Immature natural killer cell (primary cell): ENCODE data around the gene CELF4. TPM values are rescaled to one million over a fixed set of nuclear protein-coding genes. Genes with fewer than 3 reads are reported as not detected.

Source experiments
- DNase-seq, 3 donors: peaks; one replicate each; pipeline ENCODE4 v3.0.0; 2022; ENCODE audit warnings: mixed read lengths in 1 of 3
- H3K27ac Mint-ChIP-seq, 6 donors: one replicate each; pipeline ENCODE4 v1.8.0; 2020; ENCODE audit warnings: mixed read lengths in 6 of 6, mild to moderate bottlenecking in 5 of 6, inconsistent platforms in 4 of 6, moderate library complexity in 3 of 6
- H3K27me3 Mint-ChIP-seq, 3 donors: one replicate each; pipeline ENCODE4 v1.8.0; 2020 to 2021; ENCODE audit warnings: low read depth in 3 of 3, mild to moderate bottlenecking in 3 of 3, mixed read lengths in 3 of 3, moderate library complexity in 3 of 3, inconsistent platforms in 1 of 3
- H3K36me3 Mint-ChIP-seq, 3 donors: one replicate each; pipeline ENCODE4 v1.8.0; 2020; ENCODE audit warnings: mixed read lengths in 3 of 3, inconsistent platforms in 2 of 3, mild to moderate bottlenecking in 2 of 3
- H3K4me1 Mint-ChIP-seq, 2 donors: one replicate each; pipeline ENCODE4 v1.8.0; 2020; ENCODE audit warnings: inconsistent platforms in 2 of 2, mild to moderate bottlenecking in 2 of 2, mixed read lengths in 2 of 2, moderate library complexity in 1 of 2
- H3K4me3 Mint-ChIP-seq, 5 donors: one replicate each; pipeline ENCODE4 v1.8.0; 2020; ENCODE audit warnings: mild to moderate bottlenecking in 5 of 5, mixed read lengths in 5 of 5, inconsistent platforms in 3 of 5, moderate library complexity in 3 of 5
- H3K9me3 Mint-ChIP-seq, 6 donors: one replicate each; pipeline ENCODE4 v1.8.0; 2020; ENCODE audit warnings: mild to moderate bottlenecking in 6 of 6, mixed read lengths in 6 of 6, inconsistent platforms in 4 of 6, moderate library complexity in 3 of 6
- polyA plus RNA-seq, 3 donors: library from polyadenylated mRNA; unstranded; fragments of 300-500 nt; fragmentation: Illumina TruSeq; gene quantifications; one replicate each; pipeline ENCODE4 v1.2.3, GENCODE V29; 2021

Gene CELF4
- polyA plus RNA-seq, 3 donors from 2014 or later = 0.07 to 0.13 TPM; not detected in 1

- Mint-ChIP-seq H3K9me3 (no peaks in the 10 kb centered on the region), H3K36me3 (no peaks in the 10 kb centered on the region), H3K4me3 (no peak overlapping the region), H3K27me3 (peaks cover 3 to 6% (median 3%) of the 10 kb centered on the region in 3 donors), H3K27ac (no peak overlapping the region), H3K4me1 (no peaks in the 10 kb centered on the region)
- DNase-seq = no peak
Measured at GRCh38 chr18:37420315-37420880, 145.2 kb downstream of the CELF4 start.

- no peak for DNase-seq
- Mint-ChIP-seq H3K4me3 (no peak overlapping the region), H3K36me3 (no peaks in the 10 kb centered on the region), H3K9me3 (no peaks in the 10 kb centered on the region), H3K27ac (no peak overlapping the region), H3K27me3 (peaks cover 3 to 6% (median 3%) of the 10 kb centered on the region in 3 donors), H3K4me1 (no peaks in the 10 kb centered on the region)
Measured at GRCh38 chr18:37419866-37420265, 145.7 kb downstream of the CELF4 start.

GRCh38 chr18:37419315-37419714 lies 146.3 kb downstream of the CELF4 start:
- H3K27me3 Mint-ChIP-seq = peaks cover 3 to 6% (median 3%) of the 10 kb centered on the region in 3 donors
- no peak for DNase-seq
- H3K4me3 Mint-ChIP-seq = no peak overlapping the region
- H3K27ac Mint-ChIP-seq = no peak overlapping the region
- H3K4me1 Mint-ChIP-seq = no peaks in the 10 kb centered on the region
- H3K36me3 Mint-ChIP-seq = no peaks in the 10 kb centered on the region
- no peaks in the 10 kb centered on the region for H3K9me3 Mint-ChIP-seq

- no peak overlapping the region for H3K27ac Mint-ChIP-seq
- no peaks in the 10 kb centered on the region for H3K4me1 Mint-ChIP-seq
- H3K9me3 Mint-ChIP-seq = no peaks in the 10 kb centered on the region
- no peaks in the 10 kb centered on the region for H3K36me3 Mint-ChIP-seq
- no peak for DNase-seq
- peaks cover 0 to 6% (median 3%) of the 10 kb centered on the region in 3 donors for H3K27me3 Mint-ChIP-seq
- H3K4me3 Mint-ChIP-seq = no peak overlapping the region
Measured at GRCh38 chr18:37414816-37415215, 150.8 kb downstream of the CELF4 start.

- Mint-ChIP-seq H3K27ac (no peak overlapping the region), H3K27me3 (peaks cover 0 to 6% (median 3%) of the 10 kb centered on the region in 3 donors), H3K4me1 (no peaks in the 10 kb centered on the region)
Measured at GRCh38 chr18:37412829-37413228, 152.8 kb downstream of the CELF4 start.

GRCh38 chr18:37412333-37412732 lies 153.3 kb downstream of the CELF4 start:
- Mint-ChIP-seq H3K27ac (no peak overlapping the region), H3K9me3 (no peaks in the 10 kb centered on the region), H3K36me3 (no peaks in the 10 kb centered on the region), H3K27me3 (peaks cover 0 to 4% (median 1%) of the 10 kb centered on the region in 3 donors), H3K4me1 (no peaks in the 10 kb centered on the region), H3K4me3 (no peak overlapping the region)
- no peak for DNase-seq

More at GRCh38 chr18:37412829-37413228, 152.8 kb downstream of the CELF4 start:
- Mint-ChIP-seq H3K36me3 (no peaks in the 10 kb centered on the region), H3K4me3 (no peak overlapping the region), H3K9me3 (no peaks in the 10 kb centered on the region)
- DNase-seq = no peak

GRCh38 chr18:37409878-37410277 lies 155.7 kb downstream of the CELF4 start:
- H3K4me3 Mint-ChIP-seq = no peak overlapping the region
- H3K4me1 Mint-ChIP-seq = peaks cover 3 to 7% of the 10 kb centered on the region in 2 donors
- no peak for DNase-seq
- H3K27ac Mint-ChIP-seq = no peak overlapping the region
- no peaks in the 10 kb centered on the region for H3K9me3 Mint-ChIP-seq
- H3K36me3 Mint-ChIP-seq = no peaks in the 10 kb centered on the region
- no peaks in the 10 kb centered on the region for H3K27me3 Mint-ChIP-seq

- H3K9me3 Mint-ChIP-seq = no peaks in the 10 kb centered on the region
- no peaks in the 10 kb centered on the region for H3K27me3 Mint-ChIP-seq
- no peak overlapping the region for H3K27ac Mint-ChIP-seq
- no peak for DNase-seq
- H3K4me3 Mint-ChIP-seq = no peak overlapping the region
- no peaks in the 10 kb centered on the region for H3K36me3 Mint-ChIP-seq
- peaks cover 3 to 10% of the 10 kb centered on the region in 2 donors for H3K4me1 Mint-ChIP-seq
Measured at GRCh38 chr18:37408676-37409265, 156.8 kb downstream of the CELF4 start.

GRCh38 chr18:37407571-37407970 lies 158.0 kb downstream of the CELF4 start:
- H3K9me3 Mint-ChIP-seq = no peaks in the 10 kb centered on the region
- no peak overlapping the region for H3K27ac Mint-ChIP-seq
- H3K4me3 Mint-ChIP-seq = no peak overlapping the region
- H3K4me1 Mint-ChIP-seq = peaks cover 3 to 10% of the 10 kb centered on the region in 2 donors
- no peaks in the 10 kb centered on the region for H3K36me3 Mint-ChIP-seq
- H3K27me3 Mint-ChIP-seq = no peaks in the 10 kb centered on the region
- no peak for DNase-seq

- H3K9me3 Mint-ChIP-seq = no peaks in the 10 kb centered on the region
- DNase-seq = no peak
- no peak overlapping the region for H3K4me3 Mint-ChIP-seq
- H3K27ac Mint-ChIP-seq = no peak overlapping the region
- no peaks in the 10 kb centered on the region for H3K27me3 Mint-ChIP-seq
- no peaks in the 10 kb centered on the region for H3K36me3 Mint-ChIP-seq
- H3K4me1 Mint-ChIP-seq = peaks cover 3 to 10% of the 10 kb centered on the region in 2 donors
Measured at GRCh38 chr18:37405772-37406171, 159.8 kb downstream of the CELF4 start.

- peaks cover 3 to 10% of the 10 kb centered on the region in 2 donors for H3K4me1 Mint-ChIP-seq
- no peak for DNase-seq
- H3K27me3 Mint-ChIP-seq = no peaks in the 10 kb centered on the region
- no peaks in the 10 kb centered on the region for H3K36me3 Mint-ChIP-seq
- no peak overlapping the region for H3K27ac Mint-ChIP-seq
- H3K4me3 Mint-ChIP-seq = peak overlapping the region in 2 of 5 donors; percentile 42 to 57
- no peaks in the 10 kb centered on the region for H3K9me3 Mint-ChIP-seq
Measured at GRCh38 chr18:37405229-37405628, 160.4 kb downstream of the CELF4 start.

GRCh38 chr18:37403788-37404187 lies 161.8 kb downstream of the CELF4 start:
- H3K36me3 Mint-ChIP-seq = no peaks in the 10 kb centered on the region
- H3K4me3 Mint-ChIP-seq = no peak overlapping the region
- no peak overlapping the region for H3K27ac Mint-ChIP-seq
- DNase-seq = no peak
- H3K9me3 Mint-ChIP-seq = no peaks in the 10 kb centered on the region
- H3K4me1 Mint-ChIP-seq = peaks cover 3 to 10% of the 10 kb centered on the region in 2 donors
- H3K27me3 Mint-ChIP-seq = peaks cover 0 to 2% (median 0%) of the 10 kb centered on the region in 3 donors

GRCh38 chr18:37403100-37403781 lies 162.4 kb downstream of the CELF4 start:
- Mint-ChIP-seq H3K27me3 (peaks cover 0 to 2% (median 0%) of the 10 kb centered on the region in 3 donors), H3K27ac (no peak overlapping the region), H3K9me3 (no peaks in the 10 kb centered on the region), H3K4me1 (peaks cover 3 to 10% of the 10 kb centered on the region in 2 donors), H3K4me3 (no peak overlapping the region), H3K36me3 (no peaks in the 10 kb centered on the region)
- no peak for DNase-seq

- H3K9me3 Mint-ChIP-seq = no peaks in the 10 kb centered on the region
- DNase-seq = no peak
- no peaks in the 10 kb centered on the region for H3K36me3 Mint-ChIP-seq
- H3K4me3 Mint-ChIP-seq = no peak overlapping the region
- peaks cover 3 to 10% of the 10 kb centered on the region in 2 donors for H3K4me1 Mint-ChIP-seq
- H3K27ac Mint-ChIP-seq = no peak overlapping the region
- H3K27me3 Mint-ChIP-seq = peaks cover 0 to 2% (median 0%) of the 10 kb centered on the region in 3 donors
Measured at GRCh38 chr18:37402735-37403099, 162.9 kb downstream of the CELF4 start.
